RPMI7951 (cell line): ENCODE results near the gene KRT3. TPM values are rescaled to one million over a fixed set of nuclear protein-coding genes. Genes with fewer than 3 reads are reported as not detected.
"Not testable (repeated sequence)": the region's sequence is repeated elsewhere in the genome, so short reads cannot be mapped to it uniquely, and the experiment has no call there.

Source experiments
- DNase-seq: peaks from one replicate; pipeline ENCODE4 v3.0.0-alpha.2; 2012; ENCODE audit warnings: low read depth
- total RNA-seq: library from RNA; depleted of rRNA; stranded (reverse); fragments of >200 nt; shearing (Covaris generic); gene quantifications from 2 replicates; pipeline ENCODE4 v1.2.3, GENCODE V29; 2014

The KRT3 gene
- total RNA-seq, 1 experiment from 2014 or later = 0.12 TPM

- peak; percentile 50 for DNase-seq
Measured at GRCh38 chr12:52798003-52798670, 2.2 kb upstream of the KRT3 start.

GRCh38 chr12:52797529-52797894, 1.6 kb upstream of the KRT3 start:
- no peak for DNase-seq

- no peak for DNase-seq
Measured at GRCh38 chr12:52796839-52797528, 1.1 kb upstream of the KRT3 start.

- no peak for DNase-seq
Measured at GRCh38 chr12:52796429-52796794, 495 bp upstream of the KRT3 start.

GRCh38 chr12:52795332-52795674, 614 bp downstream of the KRT3 start:
- DNase-seq = not testable (repeated sequence)

- peak; percentile 75 for DNase-seq
Measured at GRCh38 chr12:52794479-52795331, 1.2 kb downstream of the KRT3 start.

GRCh38 chr12:52792185-52793029, 3.5 kb downstream of the KRT3 start:
- no peak for DNase-seq

GRCh38 chr12:52791271-52792184, 4.4 kb downstream of the KRT3 start:
- peak; percentile 63 for DNase-seq

GRCh38 chr12:52790427-52791270, 5.3 kb downstream of the KRT3 start:
- no peak for DNase-seq

- no peak for DNase-seq
Measured at GRCh38 chr12:52789637-52790426, 6.1 kb downstream of the KRT3 start.

- no peak for DNase-seq
Measured at GRCh38 chr12:52788876-52789636, 6.9 kb downstream of the KRT3 start.

- no peak for DNase-seq
Measured at GRCh38 chr12:52788192-52788875, 7.6 kb downstream of the KRT3 start.

GRCh38 chr12:52787324-52788191, 8.4 kb downstream of the KRT3 start:
- no peak for DNase-seq

- no peak for DNase-seq
Measured at GRCh38 chr12:52784909-52785308, 11.0 kb downstream of the KRT3 start.

- DNase-seq = no peak
Measured at GRCh38 chr12:52783563-52784316, 12.2 kb downstream of the KRT3 start.

- no peak for DNase-seq
Measured at GRCh38 chr12:52782502-52782901, 13.4 kb downstream of the KRT3 start.
